ENCODE measurements around the gene TCP1.
"Not testable (repeated sequence)": the region's sequence is repeated elsewhere in the genome, so short reads cannot be mapped to it uniquely, and the experiment has no call there.

TCP1 gene

GRCh38 chr6:159745081-159745480 lies 44.3 kb downstream of the TCP1 start:
- H3K36me3 ChIP-seq (ENCODE audit: low read depth): peaks cover 98% of the 10 kb centered on the region
- no peak for ATAC-seq (ENCODE audit: low read depth)
- no peak for TF ChIP-seq CTCF (IDR thresholded peaks at IDR 0.05; ENCODE audit: poor library complexity, severe bottlenecking)

GRCh38 chr6:159742165-159742564 lies 47.2 kb downstream of the TCP1 start:
- DNase-seq (ENCODE audit: low spot score) (no peak), ATAC-seq (ENCODE audit: low read depth) (no peak)
- no peak overlapping the region for H3K27ac ChIP-seq (ENCODE audit: poor library complexity, severe bottlenecking)
- H3K4me1 ChIP-seq (ENCODE audit: insufficient read depth, poor library complexity, severe bottlenecking): no peaks in the 10 kb centered on the region
- H3K4me3 ChIP-seq (ENCODE audit: severe bottlenecking): no peak overlapping the region
- H3K36me3 ChIP-seq (ENCODE audit: low read depth): peaks cover 100% of the 10 kb centered on the region
- H3K9me3 ChIP-seq (ENCODE audit: severe bottlenecking): no peaks in the 10 kb centered on the region
- H3K27me3 ChIP-seq (ENCODE audit: insufficient read depth, poor library complexity, severe bottlenecking): no peaks in the 10 kb centered on the region
- TF ChIP-seq CTCF (IDR thresholded peaks at IDR 0.05; ENCODE audit: poor library complexity, severe bottlenecking): no peak

More at GRCh38 chr6:159745081-159745480, 44.3 kb downstream of the TCP1 start:
- Histone ChIP-seq H3K9me3 (ENCODE audit: severe bottlenecking) (no peaks in the 10 kb centered on the region), H3K27ac (ENCODE audit: poor library complexity, severe bottlenecking) (no peak overlapping the region), H3K4me1 (ENCODE audit: insufficient read depth, poor library complexity, severe bottlenecking) (no peaks in the 10 kb centered on the region), H3K27me3 (ENCODE audit: insufficient read depth, poor library complexity, severe bottlenecking) (no peaks in the 10 kb centered on the region), H3K4me3 (ENCODE audit: severe bottlenecking) (no peak overlapping the region)
- DNase-seq (ENCODE audit: low spot score): no peak

GRCh38 chr6:159739341-159739740 lies 50.1 kb downstream of the TCP1 start:
- Histone ChIP-seq H3K9me3 (ENCODE audit: severe bottlenecking) (no peaks in the 10 kb centered on the region), H3K4me1 (ENCODE audit: insufficient read depth, poor library complexity, severe bottlenecking) (peaks cover 4% of the 10 kb centered on the region), H3K4me3 (ENCODE audit: severe bottlenecking) (no peak overlapping the region), H3K36me3 (ENCODE audit: low read depth) (peaks cover 97% of the 10 kb centered on the region), H3K27ac (ENCODE audit: poor library complexity, severe bottlenecking) (no peak overlapping the region), H3K27me3 (ENCODE audit: insufficient read depth, poor library complexity, severe bottlenecking) (no peaks in the 10 kb centered on the region)
- no peak for DNase-seq (ENCODE audit: low spot score)
- TF ChIP-seq CTCF (IDR thresholded peaks at IDR 0.05; ENCODE audit: poor library complexity, severe bottlenecking): no peak
- ATAC-seq (ENCODE audit: low read depth): no peak

GRCh38 chr6:159736908-159737307 lies 52.5 kb downstream of the TCP1 start:
- Histone ChIP-seq H3K36me3 (ENCODE audit: low read depth) (peaks cover 79% of the 10 kb centered on the region), H3K4me3 (ENCODE audit: severe bottlenecking) (no peak overlapping the region), H3K27ac (ENCODE audit: poor library complexity, severe bottlenecking) (no peak overlapping the region), H3K27me3 (ENCODE audit: insufficient read depth, poor library complexity, severe bottlenecking) (no peaks in the 10 kb centered on the region), H3K9me3 (ENCODE audit: severe bottlenecking) (no peaks in the 10 kb centered on the region), H3K4me1 (ENCODE audit: insufficient read depth, poor library complexity, severe bottlenecking) (peaks cover 4% of the 10 kb centered on the region)
- ATAC-seq (ENCODE audit: low read depth) (no peak), DNase-seq (ENCODE audit: low spot score) (no peak)
- TF ChIP-seq CTCF (IDR thresholded peaks at IDR 0.05; ENCODE audit: poor library complexity, severe bottlenecking): no peak

GRCh38 chr6:159733395-159733794 lies 56.0 kb downstream of the TCP1 start:
- H3K27ac ChIP-seq (ENCODE audit: poor library complexity, severe bottlenecking); ATAC-seq (ENCODE audit: low read depth); H3K27me3 ChIP-seq (ENCODE audit: insufficient read depth, poor library complexity, severe bottlenecking); H3K4me3 ChIP-seq (ENCODE audit: severe bottlenecking); DNase-seq (ENCODE audit: low spot score); H3K9me3 ChIP-seq (ENCODE audit: severe bottlenecking): not testable (repeated sequence)
- peaks cover 74% of the 10 kb centered on the region for H3K36me3 ChIP-seq (ENCODE audit: low read depth)
- H3K4me1 ChIP-seq (ENCODE audit: insufficient read depth, poor library complexity, severe bottlenecking): peaks cover 14% of the 10 kb centered on the region

- H3K36me3 ChIP-seq (ENCODE audit: low read depth): peaks cover 71% of the 10 kb centered on the region
- peaks cover 14% of the 10 kb centered on the region for H3K4me1 ChIP-seq (ENCODE audit: insufficient read depth, poor library complexity, severe bottlenecking)
- DNase-seq (ENCODE audit: low spot score); H3K4me3 ChIP-seq (ENCODE audit: severe bottlenecking); H3K27me3 ChIP-seq (ENCODE audit: insufficient read depth, poor library complexity, severe bottlenecking); H3K27ac ChIP-seq (ENCODE audit: poor library complexity, severe bottlenecking); H3K9me3 ChIP-seq (ENCODE audit: severe bottlenecking); ATAC-seq (ENCODE audit: low read depth): not testable (repeated sequence)
Measured at GRCh38 chr6:159732550-159732949, 56.9 kb downstream of the TCP1 start.
